Body of pancreas (tissue), 4 donors: ENCODE measurements around the gene OXTR.

Experiments used
- POLR2A ChIP-seq, 3 donors: fragments of 450-650 bp; IDR thresholded peaks; one replicate each; pipeline ENCODE4 v1.6.1; 2016; ENCODE audit warnings: antibody characterized with exemption in 3 of 3, mild to moderate bottlenecking in 2 of 3
- TF ChIP-seq, protein P1 (sequence below), 7 experiments: fragments of 450-650 bp in 4 of 7; fragments of 200-600 bp in 3 of 7; sonication (generic) in 3 of 7; IDR thresholded peaks; one replicate each; pipeline ENCODE4 v1.5.1; 2016 to 2019; ENCODE audit warnings: antibody characterized with exemption in 7 of 7

GRCh38 chr3:8766148-8766547 lies 3.3 kb downstream of the OXTR start:
- TF ChIP-seq, protein P1, sequence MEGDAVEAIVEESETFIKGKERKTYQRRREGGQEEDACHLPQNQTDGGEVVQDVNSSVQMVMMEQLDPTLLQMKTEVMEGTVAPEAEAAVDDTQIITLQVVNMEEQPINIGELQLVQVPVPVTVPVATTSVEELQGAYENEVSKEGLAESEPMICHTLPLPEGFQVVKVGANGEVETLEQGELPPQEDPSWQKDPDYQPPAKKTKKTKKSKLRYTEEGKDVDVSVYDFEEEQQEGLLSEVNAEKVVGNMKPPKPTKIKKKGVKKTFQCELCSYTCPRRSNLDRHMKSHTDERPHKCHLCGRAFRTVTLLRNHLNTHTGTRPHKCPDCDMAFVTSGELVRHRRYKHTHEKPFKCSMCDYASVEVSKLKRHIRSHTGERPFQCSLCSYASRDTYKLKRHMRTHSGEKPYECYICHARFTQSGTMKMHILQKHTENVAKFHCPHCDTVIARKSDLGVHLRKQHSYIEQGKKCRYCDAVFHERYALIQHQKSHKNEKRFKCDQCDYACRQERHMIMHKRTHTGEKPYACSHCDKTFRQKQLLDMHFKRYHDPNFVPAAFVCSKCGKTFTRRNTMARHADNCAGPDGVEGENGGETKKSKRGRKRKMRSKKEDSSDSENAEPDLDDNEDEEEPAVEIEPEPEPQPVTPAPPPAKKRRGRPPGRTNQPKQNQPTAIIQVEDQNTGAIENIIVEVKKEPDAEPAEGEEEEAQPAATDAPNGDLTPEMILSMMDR (IDR thresholded peaks at IDR 0.05): no peak
- TF ChIP-seq POLR2A (IDR thresholded peaks at IDR 0.05): no peak
